ENCODE results near the gene TDRD3.

TDRD3 gene

DNA sequence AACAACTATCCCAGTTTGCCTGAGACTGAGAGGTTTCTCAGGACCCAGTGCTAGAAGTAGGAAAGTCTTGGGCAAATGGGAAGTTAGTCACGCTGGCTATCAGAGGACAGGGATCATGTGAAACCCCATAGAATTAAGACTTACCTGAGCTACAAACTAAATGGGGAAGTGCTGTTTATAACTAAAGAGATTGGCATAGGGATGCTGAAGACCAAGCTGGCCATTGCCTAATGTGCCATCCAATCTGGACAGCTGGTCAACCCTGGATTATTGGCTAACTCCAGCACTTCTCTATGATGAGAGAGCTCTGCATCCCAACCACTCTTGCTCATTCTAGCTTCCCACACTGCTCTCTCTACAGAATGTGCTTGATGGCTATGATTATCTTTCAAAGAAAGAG lies 216.1 kb downstream of the TDRD3 start:
- no peaks in the 10 kb centered on the region for H3K4me1 Mint-ChIP-seq
- H3K36me3 Mint-ChIP-seq: no peaks in the 10 kb centered on the region
- no peak overlapping the region for H3K4me3 Mint-ChIP-seq
- no peak overlapping the region for H3K27ac Mint-ChIP-seq
- ATAC-seq: no peak
- H3K27me3 Mint-ChIP-seq: peaks cover 9% of the 10 kb centered on the region
- no peaks in the 10 kb centered on the region for H3K9me3 Mint-ChIP-seq

- ATAC-seq: no peak
- Mint-ChIP-seq H3K4me1 (no peaks in the 10 kb centered on the region), H3K27me3 (peaks cover 9% of the 10 kb centered on the region), H3K36me3 (no peaks in the 10 kb centered on the region), H3K27ac (no peak overlapping the region), H3K9me3 (no peaks in the 10 kb centered on the region), H3K4me3 (no peak overlapping the region)
Measured at GRCh38 chr13:60617991-60618733, 221.1 kb downstream of the TDRD3 start.

- H3K9me3 Mint-ChIP-seq: no peaks in the 10 kb centered on the region
- no peaks in the 10 kb centered on the region for H3K36me3 Mint-ChIP-seq
- H3K27me3 Mint-ChIP-seq: peaks cover 9% of the 10 kb centered on the region
- H3K27ac Mint-ChIP-seq: no peak overlapping the region
- no peak overlapping the region for H3K4me3 Mint-ChIP-seq
- no peaks in the 10 kb centered on the region for H3K4me1 Mint-ChIP-seq
- no peak for ATAC-seq
Measured at GRCh38 chr13:60619461-60619860, 222.4 kb downstream of the TDRD3 start.

GRCh38 chr13:60620611-60621395 lies 223.8 kb downstream of the TDRD3 start:
- no peaks in the 10 kb centered on the region for H3K36me3 Mint-ChIP-seq
- H3K9me3 Mint-ChIP-seq: no peaks in the 10 kb centered on the region
- no peak overlapping the region for H3K4me3 Mint-ChIP-seq
- H3K27ac Mint-ChIP-seq: no peak overlapping the region
- H3K4me1 Mint-ChIP-seq: no peaks in the 10 kb centered on the region
- no peak for ATAC-seq
- peaks cover under 1% of the 10 kb centered on the region for H3K27me3 Mint-ChIP-seq

- no peak for ATAC-seq
- H3K9me3 Mint-ChIP-seq: no peaks in the 10 kb centered on the region
- H3K4me3 Mint-ChIP-seq: no peak overlapping the region
- no peaks in the 10 kb centered on the region for H3K27me3 Mint-ChIP-seq
- H3K36me3 Mint-ChIP-seq: no peaks in the 10 kb centered on the region
- no peak overlapping the region for H3K27ac Mint-ChIP-seq
- no peaks in the 10 kb centered on the region for H3K4me1 Mint-ChIP-seq
Measured at GRCh38 chr13:60623151-60623550, 226.1 kb downstream of the TDRD3 start.

Measured in stimulated activated memory B cell treated with anti-CD40 and anti-IgM and Interleukin-4, amounts not matched to agents 10 μg/mL and 1 μg/mL and 100 μg/mL, for 72 hours (primary cell).